ENCODE data around the gene NAGPA. TPM values are rescaled to one million over a fixed set of nuclear protein-coding genes. Genes with fewer than 3 reads are reported as not detected.

Gene NAGPA
- total RNA-seq, 4 donors from 2014 or later: 15.1 to 27.5 (median 27.4) TPM

DNA sequence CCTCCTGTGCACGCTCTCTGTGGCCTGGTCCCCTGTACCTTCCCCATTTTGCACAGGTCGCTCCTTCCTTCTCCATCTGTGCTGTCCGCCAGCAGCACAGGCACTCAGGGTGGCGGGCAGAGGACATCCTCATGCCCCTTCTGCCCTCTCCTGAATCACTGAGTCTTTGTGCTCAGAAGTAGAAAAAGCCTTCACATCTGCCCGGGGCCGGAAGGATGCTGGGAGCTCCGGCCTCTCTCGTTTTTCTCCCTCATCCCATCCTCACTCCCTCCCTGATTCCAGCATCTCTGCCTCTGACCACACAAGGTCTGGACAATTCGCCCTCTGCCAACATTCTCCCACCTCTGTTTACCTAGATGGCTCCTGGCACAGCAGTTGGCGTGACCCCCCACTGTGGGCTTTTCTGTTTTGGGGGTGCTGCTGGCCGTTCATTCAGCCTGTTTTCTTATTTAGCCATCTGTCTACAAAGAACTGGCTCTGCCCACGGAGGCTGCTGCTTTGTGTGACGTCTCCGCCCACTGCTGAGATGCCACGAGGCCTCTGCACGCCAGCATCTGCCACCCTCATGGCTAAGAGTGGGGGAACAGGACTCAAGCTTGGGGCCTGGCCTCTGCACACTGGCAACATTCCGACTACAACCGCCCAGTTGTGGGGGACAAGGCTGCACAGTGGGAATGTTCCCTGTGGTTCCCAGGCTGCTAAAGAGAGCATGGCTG, 38.9 kb downstream of the NAGPA start:
- H3K36me3 ChIP-seq: no peaks in the 10 kb centered on the region
- TF ChIP-seq POLR2A (IDR thresholded peaks at IDR 0.05): no peak
- TF ChIP-seq, protein P1, sequence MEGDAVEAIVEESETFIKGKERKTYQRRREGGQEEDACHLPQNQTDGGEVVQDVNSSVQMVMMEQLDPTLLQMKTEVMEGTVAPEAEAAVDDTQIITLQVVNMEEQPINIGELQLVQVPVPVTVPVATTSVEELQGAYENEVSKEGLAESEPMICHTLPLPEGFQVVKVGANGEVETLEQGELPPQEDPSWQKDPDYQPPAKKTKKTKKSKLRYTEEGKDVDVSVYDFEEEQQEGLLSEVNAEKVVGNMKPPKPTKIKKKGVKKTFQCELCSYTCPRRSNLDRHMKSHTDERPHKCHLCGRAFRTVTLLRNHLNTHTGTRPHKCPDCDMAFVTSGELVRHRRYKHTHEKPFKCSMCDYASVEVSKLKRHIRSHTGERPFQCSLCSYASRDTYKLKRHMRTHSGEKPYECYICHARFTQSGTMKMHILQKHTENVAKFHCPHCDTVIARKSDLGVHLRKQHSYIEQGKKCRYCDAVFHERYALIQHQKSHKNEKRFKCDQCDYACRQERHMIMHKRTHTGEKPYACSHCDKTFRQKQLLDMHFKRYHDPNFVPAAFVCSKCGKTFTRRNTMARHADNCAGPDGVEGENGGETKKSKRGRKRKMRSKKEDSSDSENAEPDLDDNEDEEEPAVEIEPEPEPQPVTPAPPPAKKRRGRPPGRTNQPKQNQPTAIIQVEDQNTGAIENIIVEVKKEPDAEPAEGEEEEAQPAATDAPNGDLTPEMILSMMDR (IDR thresholded peaks at IDR 0.05 in 4 of 5, conservative IDR thresholded peaks at IDR 0.05 in 1 of 5): no peak
- H3K27ac ChIP-seq: no peak overlapping the region
- no peaks in the 10 kb centered on the region for H3K9me3 ChIP-seq
- intact Hi-C loops (cut with DNase I; ENCODE audit: low total_unique reads) (no loop called here), in situ Hi-C loops (cut with MboI; ENCODE audit: low sequenced_read_pairs in 4 of 4) (no loop called here)
- no peak for DNase-seq
- no peak overlapping the region for H3K4me3 ChIP-seq
- H3K27me3 ChIP-seq: no peaks in the 10 kb centered on the region
- H3K4me1 ChIP-seq: no peaks in the 10 kb centered on the region
- no peak for ATAC-seq

DNA sequence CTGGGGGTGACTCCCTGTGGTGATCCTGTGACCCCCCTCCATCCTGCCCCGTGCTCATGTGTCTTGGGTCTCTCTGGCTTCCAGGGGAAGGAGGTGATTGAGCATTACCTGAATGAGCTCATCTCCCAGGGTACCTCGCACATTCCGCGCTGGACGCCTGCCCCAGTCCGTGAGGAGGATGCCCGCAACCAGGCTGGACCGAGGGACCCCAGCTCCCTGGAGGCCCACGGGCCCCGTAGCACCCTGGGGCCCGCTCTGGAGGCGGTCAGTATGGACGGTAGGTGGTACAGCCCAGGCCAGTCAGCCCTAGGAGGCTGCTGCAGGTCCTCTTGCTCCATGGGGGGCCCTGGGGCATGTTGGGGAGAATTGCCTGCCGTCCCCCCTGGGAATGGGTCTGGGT, 42.0 kb downstream of the NAGPA start:
- Histone ChIP-seq H3K36me3 (no peaks in the 10 kb centered on the region), H3K27ac (no peak overlapping the region), H3K27me3 (peaks cover 0 to 16% (median 6%) of the 10 kb centered on the region in 3 donors), H3K4me3 (no peak overlapping the region), H3K4me1 (no peaks in the 10 kb centered on the region), H3K9me3 (no peaks in the 10 kb centered on the region)
- DNase-seq (no peak), ATAC-seq (no peak)
- in situ Hi-C loops (cut with MboI; ENCODE audit: low sequenced_read_pairs in 4 of 4): no loop called here
- no peak for TF ChIP-seq POLR2A (IDR thresholded peaks at IDR 0.05)
- TF ChIP-seq, protein P1 (IDR thresholded peaks at IDR 0.05 in 4 of 5, conservative IDR thresholded peaks at IDR 0.05 in 1 of 5): no peak
- intact Hi-C loops (cut with DNase I; ENCODE audit: low total_unique reads): no loop called here

DNA sequence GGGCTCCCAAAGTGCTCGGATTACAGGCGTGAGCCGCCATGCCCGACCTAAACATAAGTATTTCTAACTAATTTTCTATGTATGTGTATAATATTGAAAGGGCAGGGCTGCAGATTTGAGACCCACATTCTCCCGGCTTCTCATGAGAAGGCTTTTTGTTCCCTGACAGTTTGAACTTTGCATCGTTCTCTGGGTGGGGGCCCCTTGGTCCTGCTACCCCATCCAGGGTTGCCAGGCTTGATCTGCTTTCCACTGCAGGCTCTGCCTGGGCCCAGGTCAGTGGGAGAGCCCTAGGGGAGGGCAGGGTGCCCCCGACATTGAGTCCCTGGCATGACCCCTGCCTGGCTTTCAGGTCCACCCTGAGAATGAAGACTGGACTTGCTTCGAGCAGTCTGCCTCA, 43.3 kb downstream of the NAGPA start:
- DNase-seq: no peak
- Histone ChIP-seq H3K4me3 (no peak overlapping the region), H3K4me1 (no peaks in the 10 kb centered on the region), H3K27me3 (peaks cover 0 to 19% (median 6%) of the 10 kb centered on the region in 3 donors), H3K9me3 (no peaks in the 10 kb centered on the region), H3K27ac (no peak overlapping the region), H3K36me3 (no peaks in the 10 kb centered on the region)
- in situ Hi-C loops (cut with MboI; ENCODE audit: low sequenced_read_pairs in 4 of 4) (no loop called here), intact Hi-C loops (cut with DNase I; ENCODE audit: low total_unique reads) (no loop called here)
- ATAC-seq: no peak
- TF ChIP-seq POLR2A (IDR thresholded peaks at IDR 0.05): no peak
- TF ChIP-seq, protein P1 (IDR thresholded peaks at IDR 0.05 in 4 of 5, conservative IDR thresholded peaks at IDR 0.05 in 1 of 5): no peak

DNA sequence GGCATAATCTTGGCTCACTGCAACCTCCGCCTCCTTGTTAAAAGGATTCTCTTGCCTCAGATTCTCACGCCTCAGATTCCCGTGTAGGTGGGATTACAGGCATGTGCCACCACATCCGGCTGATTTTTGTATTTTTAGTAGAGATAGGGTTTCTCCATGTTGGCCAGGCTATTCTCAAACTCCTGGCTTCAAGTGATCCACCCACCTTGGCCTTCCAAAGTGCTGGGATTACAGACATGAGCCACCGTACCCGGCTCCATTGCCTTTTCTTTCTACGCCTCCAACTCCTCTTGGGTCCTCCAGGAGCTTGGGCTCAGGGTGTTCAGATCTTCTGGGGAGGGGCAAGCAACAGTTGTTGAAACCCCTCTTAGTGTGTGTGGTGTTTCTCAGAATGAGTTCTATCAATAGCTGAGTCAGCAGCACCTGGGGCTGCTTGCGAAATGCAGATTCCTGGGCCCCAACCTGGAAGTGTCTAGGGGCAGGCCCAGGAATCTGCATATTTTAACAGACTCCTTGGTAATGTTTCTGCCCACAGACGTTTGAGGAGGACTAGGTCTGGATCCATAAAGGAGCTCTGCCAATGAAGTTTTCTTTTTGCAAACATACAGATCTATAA, 44.2 kb downstream of the NAGPA start:
- no peak for DNase-seq
- in situ Hi-C loops (cut with MboI; ENCODE audit: low sequenced_read_pairs in 4 of 4): no loop called here
- H3K27me3 ChIP-seq: peaks cover 0 to 19% (median 6%) of the 10 kb centered on the region in 3 donors

More for the DNA sequence above, 44.2 kb downstream of the NAGPA start:
- no peak for ATAC-seq
- intact Hi-C loops (cut with DNase I; ENCODE audit: low total_unique reads): no loop called here
- TF ChIP-seq, protein P1 (IDR thresholded peaks at IDR 0.05 in 4 of 5, conservative IDR thresholded peaks at IDR 0.05 in 1 of 5): no peak
- no peak for TF ChIP-seq POLR2A (IDR thresholded peaks at IDR 0.05)
- no peaks in the 10 kb centered on the region for H3K9me3 ChIP-seq
- no peaks in the 10 kb centered on the region for H3K36me3 ChIP-seq
- no peak overlapping the region for H3K4me3 ChIP-seq
- no peaks in the 10 kb centered on the region for H3K4me1 ChIP-seq
- no peak overlapping the region for H3K27ac ChIP-seq

All from gastrocnemius medialis (tissue), 4 donors.